K562 treated with DMSO at 1 percent for 4 hours (cell line): ENCODE data around the gene PCDH1. TPM values are rescaled to one million over a fixed set of nuclear protein-coding genes. Genes with fewer than 3 reads are reported as not detected.

Experiments used
- total RNA-seq: library from RNA; unstranded; fragments of 300-600 nt; gene quantifications from 2 replicates; pipeline ENCODE4 v1.2.3, GENCODE V29; 2022; ENCODE audit not compliant: insufficient read depth

The PCDH1 gene
- 0.45 and 0.82 TPM in 2 replicates for total RNA-seq

DNA sequence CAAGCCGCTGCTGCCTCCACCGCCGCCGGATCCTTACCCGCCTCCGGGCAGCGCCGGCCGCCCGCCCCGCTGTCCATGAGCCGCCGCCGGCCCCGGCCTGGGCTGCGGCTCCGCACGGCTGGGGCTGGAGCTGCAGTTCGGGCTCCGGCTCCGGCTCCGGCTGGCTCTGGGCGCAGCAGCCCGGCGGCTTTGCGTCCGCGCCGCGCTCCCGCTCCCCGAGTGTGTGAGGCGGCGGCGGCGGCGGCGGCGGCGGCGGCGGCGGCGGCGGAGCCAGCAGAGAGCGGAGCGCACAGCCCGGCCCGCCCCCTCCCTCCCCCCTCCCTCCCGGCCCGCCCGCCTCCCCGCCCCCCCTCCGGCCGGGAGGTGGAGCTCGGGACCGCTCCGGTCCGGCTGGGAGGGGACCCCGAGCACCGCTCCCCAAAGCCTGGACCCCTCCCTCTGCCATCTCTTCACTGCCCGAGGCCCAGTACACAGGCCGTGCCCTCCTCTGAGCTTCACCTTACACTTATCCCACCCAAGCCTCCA, at the start of gene PCDH1:
TSS of gene PCDH1 (minus strand) at position 225 of the 525 bp plus-strand sequence. CDS start at position 77, 148 bp downstream.

DNA sequence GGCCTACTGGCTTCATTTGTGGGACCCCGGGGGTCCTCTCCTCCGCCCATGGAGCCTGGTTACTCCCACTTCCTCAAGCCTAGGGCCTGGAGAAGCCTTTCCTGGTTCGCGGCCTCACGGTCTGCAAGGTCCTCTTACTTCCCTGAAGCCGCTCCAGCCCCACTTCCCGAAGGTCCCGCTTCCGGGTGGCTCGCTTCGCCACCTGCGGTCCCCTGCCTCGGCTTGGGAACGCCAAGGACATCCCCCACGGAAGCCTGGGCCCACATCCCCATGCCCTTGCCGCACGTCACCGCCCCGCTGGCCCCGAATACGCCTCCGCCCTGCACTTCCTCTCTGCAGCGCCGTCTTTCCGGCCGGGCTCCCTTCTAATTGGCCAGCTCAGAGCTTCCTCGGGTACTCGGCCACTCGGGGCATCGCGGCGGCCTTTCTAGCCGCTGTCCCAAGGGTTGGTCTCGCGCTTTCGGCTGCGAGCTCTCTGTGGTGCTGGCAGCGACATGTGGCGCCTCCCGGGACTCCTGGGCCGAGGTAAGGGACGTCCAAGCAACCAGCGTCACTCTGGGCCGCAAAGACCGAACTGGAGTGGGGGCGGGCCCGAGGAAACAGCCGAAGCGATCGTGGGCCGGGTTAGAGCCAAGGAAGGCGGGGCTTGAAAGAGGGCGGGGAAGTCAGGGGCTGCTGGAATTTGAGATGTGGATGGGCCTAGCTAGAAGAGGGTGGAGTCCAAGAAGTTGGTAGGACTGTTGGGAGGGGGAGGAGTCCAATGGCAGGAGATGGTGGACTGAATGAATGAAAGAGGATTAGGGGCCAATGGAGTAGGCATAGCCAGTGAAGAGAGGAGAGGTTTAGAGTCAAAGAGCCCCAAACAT, 45.5 kb upstream of the PCDH1 start, which contains the start of gene DELE1:
TSS of gene DELE1 (plus strand) at position 424 of the 866 bp plus-strand sequence. CDS start at position 495, 71 bp downstream.

Other genes with a start within 250 kb of the PCDH1 start
- gene HDAC3, start 241.6 kb downstream of the PCDH1 start, total RNA-seq, result 85.2 and 117 TPM in 2 replicates
- gene RELL2, start 241.4 kb downstream of the PCDH1 start, total RNA-seq, result 10.2 and 10.3 TPM in 2 replicates
- 11.2 and 13.6 TPM in 2 replicates for gene FCHSD1, start 227.0 kb downstream of the PCDH1 start, total RNA-seq
- 20.1 and 26.7 TPM in 2 replicates for gene ARAP3, start 196.2 kb downstream of the PCDH1 start, total RNA-seq
- gene DELE1, start 45.5 kb upstream of the PCDH1 start, total RNA-seq, result 45.9 and 56.1 TPM in 2 replicates
- 0.08 and 0.34 TPM in 2 replicates for gene PCDH12, start 79.8 kb upstream of the PCDH1 start, total RNA-seq
- 44.6 and 49.2 TPM in 2 replicates for gene RNF14, start 90.7 kb upstream of the PCDH1 start, total RNA-seq
- 29.1 and 53.2 TPM in 2 replicates for gene GNPDA1, start 134.6 kb upstream of the PCDH1 start, total RNA-seq
- gene NDFIP1, start 230.4 kb upstream of the PCDH1 start, total RNA-seq, result 24.1 and 24.6 TPM in 2 replicates